WTC11 (cell line): ENCODE measurements around the gene TEN1. TPM values are rescaled to one million over a fixed set of nuclear protein-coding genes. Genes with fewer than 3 reads are reported as not detected.
"Not testable (repeated sequence)": the region's sequence is repeated elsewhere in the genome, so short reads cannot be mapped to it uniquely, and the experiment has no call there.

ENCODE experiments used
- ATAC-seq: fragments of 200-7000 bp; cut with Tn5 transposase; 2 replicates; pipeline ENCODE4 v1.10.0; 2021; ENCODE audit warnings: mild to moderate bottlenecking, moderate library complexity
- CTCF ChIA-PET: fragments of 300-600 bp; sonication (Branson Sonifier 250); formaldehyde crosslinking; loops from one replicate; lab custom pipeline; 2021; ENCODE audit warnings: antibody characterized with exemption; lab: Charles Lee
- POLR2A ChIA-PET: fragments of 350-600 bp; sonication (Branson Sonifier 250); formaldehyde crosslinking; loops from one replicate; lab custom pipeline; 2021; ENCODE audit warnings: antibody characterized with exemption; lab: Charles Lee
- DNase-seq: peaks from one replicate; pipeline ENCODE4 v3.0.0; 2021; ENCODE audit warnings: low spot score
- H3K27ac Mint-ChIP-seq: 2 replicates; pipeline ENCODE4 v1.8.0; 2021; ENCODE audit warnings: mixed read lengths
- H3K27me3 Mint-ChIP-seq: 2 replicates; pipeline ENCODE4 v1.8.0; 2021; ENCODE audit warnings: low read depth, mild to moderate bottlenecking, moderate library complexity, mixed read lengths
- H3K36me3 Mint-ChIP-seq: 2 replicates; pipeline ENCODE4 v1.8.0; 2021; ENCODE audit warnings: mixed read lengths
- H3K4me1 Mint-ChIP-seq: 2 replicates; pipeline ENCODE4 v1.8.0; 2022; ENCODE audit warnings: mixed read lengths
- H3K4me3 Mint-ChIP-seq: 2 replicates; pipeline ENCODE4 v1.8.0; 2021; ENCODE audit warnings: mild to moderate bottlenecking, moderate library complexity, mixed read lengths
- H3K9me3 Mint-ChIP-seq: 2 replicates; pipeline ENCODE4 v1.8.0; 2021; ENCODE audit warnings: mixed read lengths
- CREB1 ChIP-seq: sonication (generic); formaldehyde crosslinking; IDR thresholded peaks from 2 replicates; pipeline ENCODE4 v1.8.0; 2023; ENCODE audit warnings: mild to moderate bottlenecking, missing genetic modification reagents
- ETV6 ChIP-seq: sonication (generic); formaldehyde crosslinking; IDR thresholded peaks from 2 replicates; pipeline ENCODE4 v1.8.1; 2022; ENCODE audit warnings: mild to moderate bottlenecking, missing genetic modification reagents
- FOXJ3 ChIP-seq: sonication (generic); formaldehyde crosslinking; IDR thresholded peaks from 2 replicates; pipeline ENCODE4 v1.9.0; 2021; ENCODE audit warnings: missing genetic modification reagents, mild to moderate bottlenecking, borderline replicate concordance
- JAZF1 ChIP-seq: fragments of 250-450 bp; sonication (Bioruptor Pico); IDR thresholded peaks from 2 replicates; pipeline ENCODE4 v1.9.0; 2021; ENCODE audit warnings: moderate library complexity, mild to moderate bottlenecking, inconsistent platforms
- MYBL2 ChIP-seq: sonication (generic); formaldehyde crosslinking; IDR thresholded peaks from 2 replicates; pipeline ENCODE4 v1.8.1; 2023; ENCODE audit warnings: mild to moderate bottlenecking, moderate library complexity, missing genetic modification reagents
- NFE2L1 ChIP-seq: sonication (generic); formaldehyde crosslinking; IDR thresholded peaks from 2 replicates; pipeline ENCODE4 v1.8.1; 2023; ENCODE audit warnings: missing genetic modification reagents
- SOX15 ChIP-seq: fragments of 250-450 bp; sonication (Bioruptor Pico); IDR thresholded peaks from 2 replicates; pipeline ENCODE4 v1.9.0; 2021; ENCODE audit warnings: mild to moderate bottlenecking
- ZNF121 ChIP-seq: sonication (generic); formaldehyde crosslinking; IDR thresholded peaks from 2 replicates; pipeline ENCODE4 v1.8.0; 2023; ENCODE audit warnings: missing genetic modification reagents
- ZNF317 ChIP-seq: sonication (generic); formaldehyde crosslinking; IDR thresholded peaks from 2 replicates; pipeline ENCODE4 v1.8.1; 2023; ENCODE audit warnings: low read depth, mild to moderate bottlenecking, moderate library complexity, missing genetic modification reagents, borderline replicate concordance
- ZNF423 ChIP-seq: fragments of 250-450 bp; sonication (Bioruptor Pico); IDR thresholded peaks from 2 replicates; pipeline ENCODE4 v2.1.2; 2022; ENCODE audit warnings: mild to moderate bottlenecking, moderate library complexity
- total RNA-seq: library from RNA; stranded (reverse); gene quantifications from 3 replicates; pipeline ENCODE4 v1.2.3, GENCODE V29; 2021
- TF ChIP-seq, protein P1 (sequence below): sonication (generic); formaldehyde crosslinking; IDR thresholded peaks from 2 replicates; pipeline ENCODE4 v1.8.1; 2023; ENCODE audit warnings: mild to moderate bottlenecking, missing genetic modification reagents, borderline replicate concordance
- TF ChIP-seq, protein P2 (sequence below): fragments of 250-450 bp; sonication (Bioruptor Pico); IDR thresholded peaks from 2 replicates; pipeline ENCODE4 v2.1.2; 2022; ENCODE audit warnings: mild to moderate bottlenecking, moderate library complexity
- TF ChIP-seq, protein P3 (sequence below): fragments of 250-450 bp; sonication (Bioruptor Pico); IDR thresholded peaks from 2 replicates; pipeline ENCODE4 v1.9.0; 2021; ENCODE audit warnings: mild to moderate bottlenecking
- TF ChIP-seq, protein P4 (sequence below): fragments of 250-450 bp; sonication (Bioruptor Pico); IDR thresholded peaks from 2 replicates; pipeline ENCODE4 v1.9.0; 2021; ENCODE audit warnings: moderate library complexity, mild to moderate bottlenecking, inconsistent platforms, borderline replicate concordance
- TF ChIP-seq, protein P5 (sequence below): sonication (generic); formaldehyde crosslinking; conservative IDR thresholded peaks from 2 replicates; pipeline ENCODE4 v1.8.1; 2023; ENCODE audit warnings: mild to moderate bottlenecking, low read depth, missing genetic modification reagents, moderate library complexity

TEN1 gene
- total RNA-seq, 1 experiment from 2014 or later: 15.6 TPM

DNA sequence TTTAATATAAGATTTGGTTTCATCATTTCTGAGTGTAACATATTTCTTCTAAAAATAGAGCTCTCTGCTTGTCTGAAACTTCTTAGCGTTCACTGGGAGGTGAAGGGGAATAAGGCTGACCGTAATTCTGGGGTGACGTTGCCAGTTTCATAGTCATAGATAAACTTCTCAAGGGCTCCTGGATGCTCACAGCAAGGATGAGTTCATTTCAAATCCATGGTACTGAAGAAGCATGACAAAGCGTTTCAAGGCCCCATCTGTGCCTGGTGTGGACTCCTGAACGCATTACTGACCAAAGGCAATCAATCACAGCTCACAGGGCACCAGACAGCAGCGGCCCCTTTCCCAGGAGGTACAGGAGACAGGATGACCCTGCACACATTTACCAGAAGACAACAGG lies 60.1 kb downstream of the TEN1 start (continued):
- TF ChIP-seq, protein P1, sequence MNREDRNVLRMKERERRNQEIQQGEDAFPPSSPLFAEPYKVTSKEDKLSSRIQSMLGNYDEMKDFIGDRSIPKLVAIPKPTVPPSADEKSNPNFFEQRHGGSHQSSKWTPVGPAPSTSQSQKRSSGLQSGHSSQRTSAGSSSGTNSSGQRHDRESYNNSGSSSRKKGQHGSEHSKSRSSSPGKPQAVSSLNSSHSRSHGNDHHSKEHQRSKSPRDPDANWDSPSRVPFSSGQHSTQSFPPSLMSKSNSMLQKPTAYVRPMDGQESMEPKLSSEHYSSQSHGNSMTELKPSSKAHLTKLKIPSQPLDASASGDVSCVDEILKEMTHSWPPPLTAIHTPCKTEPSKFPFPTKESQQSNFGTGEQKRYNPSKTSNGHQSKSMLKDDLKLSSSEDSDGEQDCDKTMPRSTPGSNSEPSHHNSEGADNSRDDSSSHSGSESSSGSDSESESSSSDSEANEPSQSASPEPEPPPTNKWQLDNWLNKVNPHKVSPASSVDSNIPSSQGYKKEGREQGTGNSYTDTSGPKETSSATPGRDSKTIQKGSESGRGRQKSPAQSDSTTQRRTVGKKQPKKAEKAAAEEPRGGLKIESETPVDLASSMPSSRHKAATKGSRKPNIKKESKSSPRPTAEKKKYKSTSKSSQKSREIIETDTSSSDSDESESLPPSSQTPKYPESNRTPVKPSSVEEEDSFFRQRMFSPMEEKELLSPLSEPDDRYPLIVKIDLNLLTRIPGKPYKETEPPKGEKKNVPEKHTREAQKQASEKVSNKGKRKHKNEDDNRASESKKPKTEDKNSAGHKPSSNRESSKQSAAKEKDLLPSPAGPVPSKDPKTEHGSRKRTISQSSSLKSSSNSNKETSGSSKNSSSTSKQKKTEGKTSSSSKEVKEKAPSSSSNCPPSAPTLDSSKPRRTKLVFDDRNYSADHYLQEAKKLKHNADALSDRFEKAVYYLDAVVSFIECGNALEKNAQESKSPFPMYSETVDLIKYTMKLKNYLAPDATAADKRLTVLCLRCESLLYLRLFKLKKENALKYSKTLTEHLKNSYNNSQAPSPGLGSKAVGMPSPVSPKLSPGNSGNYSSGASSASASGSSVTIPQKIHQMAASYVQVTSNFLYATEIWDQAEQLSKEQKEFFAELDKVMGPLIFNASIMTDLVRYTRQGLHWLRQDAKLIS (CRISPR knock-in tag): no peak
- TF ChIP-seq, protein P2, sequence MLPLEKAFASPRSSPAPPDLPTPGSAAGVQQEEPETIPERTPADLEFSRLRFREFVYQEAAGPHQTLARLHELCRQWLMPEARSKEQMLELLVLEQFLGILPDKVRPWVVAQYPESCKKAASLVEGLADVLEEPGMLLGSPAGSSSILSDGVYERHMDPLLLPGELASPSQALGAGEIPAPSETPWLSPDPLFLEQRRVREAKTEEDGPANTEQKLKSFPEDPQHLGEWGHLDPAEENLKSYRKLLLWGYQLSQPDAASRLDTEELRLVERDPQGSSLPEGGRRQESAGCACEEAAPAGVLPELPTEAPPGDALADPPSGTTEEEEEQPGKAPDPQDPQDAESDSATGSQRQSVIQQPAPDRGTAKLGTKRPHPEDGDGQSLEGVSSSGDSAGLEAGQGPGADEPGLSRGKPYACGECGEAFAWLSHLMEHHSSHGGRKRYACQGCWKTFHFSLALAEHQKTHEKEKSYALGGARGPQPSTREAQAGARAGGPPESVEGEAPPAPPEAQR (CRISPR knock-in tag): no peak
- TF ChIP-seq, all 79 proteins: peak for 0

DNA sequence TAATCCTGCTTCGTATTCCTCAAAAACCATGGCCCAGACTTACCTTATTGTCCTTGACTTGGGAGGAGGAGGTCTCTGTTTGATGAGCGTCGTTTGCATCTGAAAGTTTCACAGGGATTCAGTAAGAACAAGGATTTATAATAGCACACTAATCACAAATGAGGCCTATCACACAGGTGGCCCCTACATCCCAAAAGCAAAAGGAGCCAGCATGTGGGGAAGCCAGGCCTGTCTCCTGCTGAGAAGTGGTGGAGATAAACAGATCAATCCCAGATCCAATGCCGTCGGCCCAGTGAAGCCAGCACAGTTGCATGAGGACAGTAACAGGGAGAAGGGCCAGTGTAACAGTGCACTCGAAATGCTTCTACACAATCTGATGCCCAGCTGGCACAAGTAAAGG lies 61.3 kb downstream of the TEN1 start:
- CTCF ChIA-PET: interaction anchor here (0.6 to 3.2 kb wide), 5 partner anchors 17 to 239 kb away, joined by 3 to 17 read pairs (median 5); no protein-coding TSS in a partner anchor
- H3K27me3 Mint-ChIP-seq: no peaks in the 10 kb centered on the region
- POLR2A ChIA-PET: no interaction called here
- DNase-seq: no peak
- peaks cover 60% of the 10 kb centered on the region for H3K36me3 Mint-ChIP-seq
- ATAC-seq: peak; percentile 35
- H3K4me3 Mint-ChIP-seq: no peak overlapping the region
- TF ChIP-seq CREB1 (CRISPR knock-in tag): no peak
- TF ChIP-seq ZNF423 (CRISPR knock-in tag): 0 out of 2 replicates have a peak, but pooled peaks have one; percentile 6
- peak overlapping the region; percentile 91 for H3K27ac Mint-ChIP-seq
- H3K4me1 Mint-ChIP-seq: peaks cover 20% of the 10 kb centered on the region
- no peaks in the 10 kb centered on the region for H3K9me3 Mint-ChIP-seq

DNA sequence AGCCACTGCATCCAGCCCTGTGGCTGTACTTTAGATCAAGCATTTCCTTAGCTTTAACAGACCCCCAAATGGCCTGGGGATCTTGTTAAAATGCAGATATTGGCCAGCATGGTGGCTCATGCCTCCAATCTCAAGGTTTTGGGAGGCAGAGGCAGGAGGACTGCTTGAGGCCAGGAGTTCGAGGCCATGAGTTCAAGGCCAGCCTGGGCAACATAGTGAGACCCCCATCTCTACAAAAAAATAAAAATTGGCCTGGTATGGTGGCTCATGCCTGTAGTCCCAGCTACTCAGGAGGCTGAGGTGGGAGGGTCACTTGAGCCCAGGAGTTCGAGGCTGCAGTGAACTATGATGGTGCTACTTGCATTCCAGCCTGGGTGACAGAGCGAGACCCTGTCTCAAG lies 63.8 kb downstream of the TEN1 start:
- ATAC-seq, POLR2A ChIA-PET, H3K9me3 Mint-ChIP-seq, DNase-seq, H3K27ac Mint-ChIP-seq, H3K27me3 Mint-ChIP-seq, H3K4me3 Mint-ChIP-seq: not testable (repeated sequence)
- H3K4me1 Mint-ChIP-seq: peaks cover 11% of the 10 kb centered on the region
- H3K36me3 Mint-ChIP-seq: peaks cover 74% of the 10 kb centered on the region
- TF ChIP-seq ZNF121 (CRISPR knock-in tag): peak; percentile 75; the same call in 1 of the 2 replicates
- CTCF ChIA-PET: interaction anchor here (1.7 to 3.2 kb wide), 2 partner anchors 29 to 42 kb away, joined by 5 to 17 read pairs; partner anchors contain the start of gene CDK3

DNA sequence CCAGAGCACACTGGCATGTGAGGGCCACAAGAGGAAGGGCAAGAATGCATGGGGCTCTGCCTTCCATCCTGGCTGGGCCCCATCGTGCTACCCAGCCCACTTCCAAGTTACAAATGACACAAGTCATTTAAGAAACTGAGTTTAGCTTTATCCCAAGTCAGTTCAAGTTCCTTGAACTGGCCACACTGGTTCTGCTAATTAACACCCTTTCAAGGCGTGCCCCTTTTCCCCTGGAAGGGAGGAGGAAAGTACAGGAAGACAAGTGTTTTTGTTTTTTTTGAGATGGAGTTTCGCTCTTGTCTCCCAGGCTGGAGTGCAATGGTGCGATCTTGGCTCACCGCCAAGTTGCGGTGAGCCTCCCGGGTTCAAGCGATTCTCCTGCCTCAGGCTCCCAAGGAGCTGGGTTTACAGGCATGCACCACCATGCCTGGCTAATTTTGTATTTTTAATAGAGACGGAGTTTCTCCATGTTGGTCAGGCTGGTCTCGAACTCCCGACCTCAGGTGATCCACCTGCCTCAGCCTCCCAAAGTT lies 65.5 kb downstream of the TEN1 start:
- H3K4me3 Mint-ChIP-seq, CTCF ChIA-PET, POLR2A ChIA-PET, H3K9me3 Mint-ChIP-seq, ATAC-seq, H3K27me3 Mint-ChIP-seq, DNase-seq: not testable (repeated sequence)
- peak overlapping the region; percentile 6; the same call in 1 of the 2 replicates for H3K27ac Mint-ChIP-seq
- peaks cover 15% of the 10 kb centered on the region for H3K4me1 Mint-ChIP-seq
- peaks cover 75% of the 10 kb centered on the region for H3K36me3 Mint-ChIP-seq

DNA sequence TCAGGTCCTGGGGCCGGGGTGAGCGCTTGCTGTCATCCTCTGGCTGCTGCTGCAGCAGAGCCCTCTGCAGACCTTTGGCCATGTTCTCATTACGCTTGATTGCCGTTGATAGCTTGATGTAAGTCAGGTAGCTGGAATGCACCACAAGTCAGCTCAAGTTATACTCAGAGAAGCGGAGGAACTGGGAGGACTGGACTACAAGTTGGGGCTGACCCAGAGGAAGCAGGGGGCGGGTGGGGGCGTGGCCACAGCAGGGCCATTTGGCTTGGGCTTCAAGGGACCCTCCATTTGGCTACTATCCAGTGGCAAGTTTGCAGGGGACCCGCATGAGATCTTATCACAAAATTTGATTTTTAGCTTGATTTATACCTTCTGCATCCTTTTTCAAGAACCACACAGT lies 67.0 kb downstream of the TEN1 start:
- no peak overlapping the region for H3K27ac Mint-ChIP-seq
- H3K36me3 Mint-ChIP-seq: peaks cover 72% of the 10 kb centered on the region
- POLR2A ChIA-PET: no interaction called here
- DNase-seq (no peak), ATAC-seq (no peak)
- H3K4me3 Mint-ChIP-seq: no peak overlapping the region
- no peaks in the 10 kb centered on the region for H3K27me3 Mint-ChIP-seq
- peaks cover 8% of the 10 kb centered on the region for H3K4me1 Mint-ChIP-seq
- CTCF ChIA-PET: no interaction called here
- no peaks in the 10 kb centered on the region for H3K9me3 Mint-ChIP-seq
- TF ChIP-seq, protein P3, sequence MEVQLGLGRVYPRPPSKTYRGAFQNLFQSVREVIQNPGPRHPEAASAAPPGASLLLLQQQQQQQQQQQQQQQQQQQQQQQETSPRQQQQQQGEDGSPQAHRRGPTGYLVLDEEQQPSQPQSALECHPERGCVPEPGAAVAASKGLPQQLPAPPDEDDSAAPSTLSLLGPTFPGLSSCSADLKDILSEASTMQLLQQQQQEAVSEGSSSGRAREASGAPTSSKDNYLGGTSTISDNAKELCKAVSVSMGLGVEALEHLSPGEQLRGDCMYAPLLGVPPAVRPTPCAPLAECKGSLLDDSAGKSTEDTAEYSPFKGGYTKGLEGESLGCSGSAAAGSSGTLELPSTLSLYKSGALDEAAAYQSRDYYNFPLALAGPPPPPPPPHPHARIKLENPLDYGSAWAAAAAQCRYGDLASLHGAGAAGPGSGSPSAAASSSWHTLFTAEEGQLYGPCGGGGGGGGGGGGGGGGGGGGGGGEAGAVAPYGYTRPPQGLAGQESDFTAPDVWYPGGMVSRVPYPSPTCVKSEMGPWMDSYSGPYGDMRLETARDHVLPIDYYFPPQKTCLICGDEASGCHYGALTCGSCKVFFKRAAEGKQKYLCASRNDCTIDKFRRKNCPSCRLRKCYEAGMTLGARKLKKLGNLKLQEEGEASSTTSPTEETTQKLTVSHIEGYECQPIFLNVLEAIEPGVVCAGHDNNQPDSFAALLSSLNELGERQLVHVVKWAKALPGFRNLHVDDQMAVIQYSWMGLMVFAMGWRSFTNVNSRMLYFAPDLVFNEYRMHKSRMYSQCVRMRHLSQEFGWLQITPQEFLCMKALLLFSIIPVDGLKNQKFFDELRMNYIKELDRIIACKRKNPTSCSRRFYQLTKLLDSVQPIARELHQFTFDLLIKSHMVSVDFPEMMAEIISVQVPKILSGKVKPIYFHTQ: no peak
- TF ChIP-seq, protein P4, sequence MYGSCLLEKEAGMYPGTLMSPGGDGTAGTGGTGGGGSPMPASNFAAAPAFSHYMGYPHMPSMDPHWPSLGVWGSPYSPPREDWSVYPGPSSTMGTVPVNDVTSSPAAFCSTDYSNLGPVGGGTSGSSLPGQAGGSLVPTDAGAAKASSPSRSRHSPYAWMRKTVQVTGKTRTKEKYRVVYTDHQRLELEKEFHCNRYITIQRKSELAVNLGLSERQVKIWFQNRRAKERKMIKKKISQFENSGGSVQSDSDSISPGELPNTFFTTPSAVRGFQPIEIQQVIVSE: no peak
- TF ChIP-seq NFE2L1 (CRISPR knock-in tag) (no peak), MYBL2 (no peak), ETV6 (CRISPR knock-in tag) (no peak), ZNF317 (CRISPR knock-in tag) (no peak), FOXJ3 (CRISPR knock-in tag) (no peak), JAZF1 (CRISPR knock-in tag) (no peak), SOX15 (CRISPR knock-in tag) (no peak)
- TF ChIP-seq, protein P5, sequence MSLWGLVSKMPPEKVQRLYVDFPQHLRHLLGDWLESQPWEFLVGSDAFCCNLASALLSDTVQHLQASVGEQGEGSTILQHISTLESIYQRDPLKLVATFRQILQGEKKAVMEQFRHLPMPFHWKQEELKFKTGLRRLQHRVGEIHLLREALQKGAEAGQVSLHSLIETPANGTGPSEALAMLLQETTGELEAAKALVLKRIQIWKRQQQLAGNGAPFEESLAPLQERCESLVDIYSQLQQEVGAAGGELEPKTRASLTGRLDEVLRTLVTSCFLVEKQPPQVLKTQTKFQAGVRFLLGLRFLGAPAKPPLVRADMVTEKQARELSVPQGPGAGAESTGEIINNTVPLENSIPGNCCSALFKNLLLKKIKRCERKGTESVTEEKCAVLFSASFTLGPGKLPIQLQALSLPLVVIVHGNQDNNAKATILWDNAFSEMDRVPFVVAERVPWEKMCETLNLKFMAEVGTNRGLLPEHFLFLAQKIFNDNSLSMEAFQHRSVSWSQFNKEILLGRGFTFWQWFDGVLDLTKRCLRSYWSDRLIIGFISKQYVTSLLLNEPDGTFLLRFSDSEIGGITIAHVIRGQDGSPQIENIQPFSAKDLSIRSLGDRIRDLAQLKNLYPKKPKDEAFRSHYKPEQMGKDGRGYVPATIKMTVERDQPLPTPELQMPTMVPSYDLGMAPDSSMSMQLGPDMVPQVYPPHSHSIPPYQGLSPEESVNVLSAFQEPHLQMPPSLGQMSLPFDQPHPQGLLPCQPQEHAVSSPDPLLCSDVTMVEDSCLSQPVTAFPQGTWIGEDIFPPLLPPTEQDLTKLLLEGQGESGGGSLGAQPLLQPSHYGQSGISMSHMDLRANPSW (CRISPR knock-in tag): no peak
